ENCODE results near the gene EPS8L2.

The EPS8L2 gene

DNA sequence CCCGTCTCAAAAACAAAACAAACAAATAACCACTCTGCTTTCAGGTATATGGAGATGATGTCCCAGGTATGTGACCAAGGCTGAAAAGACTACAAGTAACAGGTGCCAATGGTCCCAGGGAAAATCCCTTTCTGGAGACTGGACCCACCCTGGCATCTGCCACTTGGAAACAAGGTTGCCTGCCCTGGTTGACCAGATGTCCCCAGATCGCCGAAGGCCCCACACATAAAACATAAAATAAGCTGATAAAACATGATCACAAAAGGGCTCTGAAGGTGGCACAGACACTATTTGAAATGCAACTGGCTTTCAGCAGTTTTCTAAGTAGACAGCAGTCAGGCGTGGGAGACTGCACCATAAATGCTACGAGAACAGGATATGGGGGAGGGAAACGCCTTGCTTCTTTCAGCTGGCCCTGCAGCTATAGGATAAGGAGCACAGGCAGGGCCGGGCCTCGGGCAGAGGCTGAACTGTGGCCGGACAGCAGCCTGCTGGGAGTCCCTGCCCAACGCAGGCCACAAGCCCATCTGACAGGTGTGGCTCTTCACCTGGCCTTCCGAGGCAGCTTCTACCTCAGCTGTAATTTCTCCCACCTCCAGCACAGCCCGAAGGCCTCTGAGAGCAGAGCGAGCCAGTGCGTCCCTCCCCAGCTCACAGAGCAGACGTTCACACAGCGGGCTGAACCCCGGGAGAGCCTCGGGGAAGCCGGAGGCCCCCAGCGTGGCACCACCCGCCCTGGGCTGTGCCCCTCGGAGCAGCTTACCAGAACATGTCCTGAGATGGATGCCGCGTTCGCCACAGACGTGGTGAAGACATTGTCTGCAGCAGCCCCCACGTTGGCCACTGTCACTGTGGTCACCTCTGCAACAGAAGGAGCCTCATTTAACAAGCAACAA is 15.0 kb upstream of the EPS8L2 start:
- DNase-seq: no peak

DNA sequence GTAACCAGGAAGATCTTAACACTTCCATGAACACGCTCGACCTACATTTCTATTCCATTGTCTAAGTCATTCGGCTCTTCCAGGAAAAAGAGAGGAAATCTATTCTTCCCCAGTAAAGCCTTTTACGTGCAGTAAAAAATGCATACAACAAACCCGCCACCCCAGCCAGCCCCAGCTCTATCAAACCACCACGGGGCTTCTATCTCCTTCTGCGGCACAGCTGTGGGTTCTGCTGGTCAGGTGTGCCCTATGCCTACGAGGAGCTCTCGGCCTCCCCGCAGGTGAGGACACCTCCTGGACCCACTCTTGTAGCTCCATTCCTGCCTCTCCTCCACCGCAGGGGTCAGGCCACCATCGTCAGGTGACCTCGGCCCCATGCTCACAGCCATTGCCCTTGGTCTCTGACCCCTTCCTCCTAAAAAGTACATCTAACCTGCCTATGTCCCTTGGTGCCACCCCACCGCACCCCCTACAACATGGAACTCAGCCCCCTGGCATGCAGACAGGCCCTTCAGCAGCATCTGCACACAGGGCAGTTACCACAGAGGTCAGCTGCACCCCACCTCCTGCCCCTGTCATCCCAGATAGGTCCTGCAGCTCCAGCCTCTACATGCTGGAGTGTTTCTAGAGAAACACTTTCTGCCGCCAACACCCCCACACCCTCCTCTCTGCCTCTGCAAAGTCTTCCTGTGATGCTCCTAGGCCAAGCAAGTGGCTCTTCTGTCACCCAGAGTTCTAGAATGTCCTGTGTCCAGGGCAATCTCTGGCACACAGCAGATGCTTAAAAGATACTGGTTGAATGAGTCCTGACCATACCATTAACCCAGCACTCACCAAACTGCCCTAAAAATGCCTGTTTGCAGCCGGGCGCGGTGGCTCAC is 14.1 kb upstream of the EPS8L2 start:
- DNase-seq: no peak

DNA sequence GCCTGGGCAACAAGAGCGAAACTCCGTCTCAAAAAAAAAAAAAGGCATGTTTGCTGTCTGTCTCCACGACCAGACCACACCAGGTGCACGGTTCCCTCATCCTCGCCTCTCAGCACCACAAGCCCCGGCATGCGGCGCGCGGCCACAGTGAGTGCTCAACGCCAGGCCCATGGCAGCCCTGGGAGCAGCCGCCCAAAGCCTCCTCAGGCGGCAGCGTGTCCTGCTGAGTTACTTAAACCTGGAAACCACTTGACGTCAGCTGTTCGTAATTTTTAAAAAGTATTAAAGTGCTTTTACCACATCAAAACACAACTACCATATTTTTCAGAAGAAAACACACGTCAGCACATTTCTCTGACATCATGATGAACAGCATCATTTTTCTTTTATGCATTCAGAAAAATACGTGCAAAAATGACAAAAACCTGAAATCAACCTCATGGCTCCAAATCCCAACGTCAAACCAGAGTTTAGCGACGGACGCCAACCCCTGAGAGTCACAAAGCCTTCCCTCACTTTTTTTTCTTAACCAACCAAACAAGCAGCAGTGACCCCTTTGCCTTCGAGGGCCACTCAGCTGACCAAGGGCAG is 13.1 kb upstream of the EPS8L2 start:
- no peak for DNase-seq

DNA sequence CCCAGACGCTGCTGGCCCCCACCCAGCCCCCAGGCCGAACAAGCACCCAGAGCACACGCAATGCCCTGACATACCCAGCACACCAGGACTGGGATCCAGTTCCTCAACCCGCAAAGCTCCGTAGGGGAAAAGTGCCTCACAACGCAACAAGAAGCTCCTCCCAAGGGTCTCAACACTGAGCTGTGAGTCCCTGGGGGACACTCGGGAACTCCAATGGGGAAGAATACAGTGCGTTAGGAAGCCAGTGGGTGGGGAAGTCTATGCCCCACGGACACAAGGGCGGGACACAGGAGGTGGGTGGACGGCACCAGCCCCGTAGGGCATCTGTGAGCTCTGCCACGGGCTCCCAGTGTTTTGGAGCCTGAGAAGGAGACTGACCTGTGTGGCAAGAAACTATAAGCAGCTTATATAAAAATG is 12.6 kb upstream of the EPS8L2 start:
- peak; percentile 2 to 27 for DNase-seq

DNA sequence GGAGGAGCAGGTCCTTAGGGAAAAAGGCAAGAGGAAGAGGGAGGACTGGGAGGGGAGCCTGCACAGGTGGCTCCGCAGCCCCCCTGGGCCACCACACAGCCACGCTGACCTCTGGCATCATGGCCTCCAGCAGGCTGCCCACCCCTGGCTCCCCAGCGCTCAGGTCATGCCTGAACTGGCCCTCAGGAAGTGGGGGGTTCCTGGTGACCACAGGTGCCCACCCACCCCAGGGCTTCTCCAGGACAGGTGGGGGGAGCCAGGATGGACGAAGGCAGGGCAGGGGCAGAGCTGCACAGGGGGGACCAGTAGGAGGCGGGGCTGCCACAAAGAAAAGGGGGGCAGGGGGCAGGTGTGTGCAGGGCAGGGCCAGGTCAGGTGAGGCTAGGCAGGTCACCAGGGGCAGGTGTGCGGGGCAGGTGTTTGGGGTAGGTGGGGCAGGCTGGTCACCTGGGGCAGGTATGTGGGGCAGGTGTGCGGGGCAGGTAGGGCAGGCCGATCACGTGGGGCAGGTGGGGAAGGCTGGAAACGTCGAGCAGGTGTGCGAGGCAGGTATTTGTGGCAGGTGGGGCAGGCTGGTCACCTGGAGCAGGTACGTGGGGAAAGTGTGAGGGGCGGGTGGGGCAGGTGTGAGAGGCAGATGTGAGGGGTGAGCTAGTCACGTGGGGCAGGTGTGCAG is 12.0 kb upstream of the EPS8L2 start:
- no peak for DNase-seq

DNA sequence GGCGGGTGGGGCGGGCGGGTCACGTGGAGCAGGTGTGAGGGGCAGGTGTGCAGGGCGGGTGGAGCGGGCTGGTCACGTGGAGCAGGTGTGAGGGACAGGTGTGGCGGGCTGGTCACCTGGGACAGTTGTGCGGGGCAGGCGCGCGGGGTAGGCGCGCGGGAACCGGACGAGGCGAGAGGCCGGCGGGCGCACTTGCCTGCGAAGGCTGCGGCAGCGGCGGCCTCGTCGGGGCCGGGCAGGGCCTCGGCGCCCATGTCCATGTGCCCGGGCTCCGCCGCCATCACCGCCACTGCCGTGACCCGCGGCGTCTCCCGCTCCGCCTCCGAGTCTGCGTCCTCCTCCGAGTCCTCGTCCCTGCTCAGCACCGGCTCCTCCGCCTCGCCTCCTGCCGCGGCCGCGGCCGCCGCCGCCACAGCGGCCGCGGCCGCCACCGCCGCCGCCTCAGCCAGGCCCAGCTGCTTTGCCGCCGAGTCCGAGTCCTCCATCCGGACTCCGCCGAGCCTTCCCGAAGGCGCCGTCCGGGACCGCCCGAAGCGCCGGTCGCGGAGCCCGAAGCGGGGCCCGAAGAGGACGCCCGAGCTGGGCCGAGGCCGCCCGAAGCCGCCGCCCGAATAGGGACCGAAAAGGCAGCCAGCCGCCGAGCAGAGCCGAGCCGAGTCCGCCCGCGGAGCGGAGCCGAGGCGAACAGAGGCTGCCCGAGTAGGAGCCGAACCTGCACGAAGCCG is 11.3 kb upstream of the EPS8L2 start, which contains the start of gene DEAF1:
DEAF1 (minus strand) TSS at position 660 of the 725 bp plus-strand sequence; CDS start at position 485, 175 bp downstream.
- DNase-seq: peak; percentile 88 to 96

DNA sequence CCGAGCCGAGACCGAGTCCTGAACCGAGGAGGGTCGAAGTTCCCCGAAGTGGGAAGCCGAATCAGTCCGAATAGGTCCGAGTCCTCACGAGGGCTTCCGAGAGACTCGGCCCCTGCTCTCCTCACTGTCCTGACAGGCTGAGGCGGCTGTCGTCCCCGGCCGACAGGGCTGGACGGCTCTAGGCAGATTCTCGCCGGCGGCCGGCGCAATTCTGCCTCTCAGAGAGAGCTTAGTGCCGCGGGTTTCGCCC is 10.8 kb upstream of the EPS8L2 start:
- no peak for DNase-seq

DNA sequence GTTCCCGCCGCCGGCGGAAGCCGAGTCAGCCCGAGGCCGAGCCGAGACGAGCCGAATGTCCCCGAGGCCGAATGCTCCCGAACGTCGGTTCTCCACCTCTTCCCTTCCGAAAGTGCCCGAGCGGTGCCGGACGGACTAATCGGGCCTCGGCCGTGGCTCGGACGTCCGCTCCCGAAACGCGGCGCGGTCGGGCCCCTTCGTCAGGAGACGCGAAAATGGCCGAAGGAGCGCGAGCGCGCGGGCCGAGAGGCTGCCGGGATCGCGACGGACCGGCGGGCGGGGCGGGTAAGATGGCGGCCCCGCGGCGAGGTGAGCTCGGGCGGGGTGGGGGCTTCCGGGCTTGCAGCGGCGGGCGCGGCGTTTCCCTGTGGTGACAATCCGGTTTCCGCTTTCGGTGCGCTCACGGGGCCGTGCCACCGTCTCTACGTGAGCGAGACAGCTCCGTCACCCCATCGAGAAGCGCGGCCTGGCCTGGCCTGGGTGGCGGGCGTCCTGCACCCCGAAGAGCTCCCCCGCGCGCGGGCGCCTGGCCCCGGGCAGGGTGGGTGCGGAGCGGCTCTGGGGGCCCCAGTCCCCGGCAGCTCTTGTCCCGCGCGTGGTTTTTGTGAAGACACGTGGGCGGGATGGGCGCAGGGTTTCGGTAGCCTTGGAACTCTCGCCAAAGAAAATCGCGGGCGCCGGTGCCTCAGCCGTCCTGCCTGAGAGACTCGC is 10.3 kb upstream of the EPS8L2 start, which contains the start of gene TMEM80:
TMEM80 (plus strand) TSS at position 279 of the 711 bp plus-strand sequence; CDS start at position 291, 12 bp downstream.
- peak; percentile 95 to 96 for DNase-seq

DNA sequence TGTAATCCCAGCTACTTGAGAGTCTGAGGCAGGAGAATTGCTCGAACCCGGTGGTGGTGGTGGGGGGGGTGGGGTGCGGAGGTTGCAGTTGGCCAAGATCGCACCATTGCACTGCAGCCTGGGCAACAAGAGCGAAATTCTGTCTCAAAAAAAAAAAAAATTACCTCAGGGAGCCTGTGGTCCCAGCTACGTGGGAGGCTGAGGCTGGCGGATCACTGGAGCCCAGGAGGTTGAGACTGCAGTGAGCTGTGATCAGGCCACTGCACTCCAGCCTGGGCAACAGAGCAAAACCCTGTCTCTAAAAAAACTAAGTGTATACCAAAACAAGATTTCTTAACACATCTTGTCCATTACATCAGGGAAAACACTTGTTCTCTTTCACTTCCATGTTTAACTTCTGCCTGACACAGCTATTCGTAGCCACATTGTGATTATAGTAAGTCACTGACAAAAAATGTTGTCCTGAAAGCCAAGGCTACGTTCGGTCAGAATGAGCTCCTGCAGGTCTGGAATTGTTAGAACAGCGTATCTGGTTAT is 9.0 kb upstream of the EPS8L2 start:
- DNase-seq: no peak

DNA sequence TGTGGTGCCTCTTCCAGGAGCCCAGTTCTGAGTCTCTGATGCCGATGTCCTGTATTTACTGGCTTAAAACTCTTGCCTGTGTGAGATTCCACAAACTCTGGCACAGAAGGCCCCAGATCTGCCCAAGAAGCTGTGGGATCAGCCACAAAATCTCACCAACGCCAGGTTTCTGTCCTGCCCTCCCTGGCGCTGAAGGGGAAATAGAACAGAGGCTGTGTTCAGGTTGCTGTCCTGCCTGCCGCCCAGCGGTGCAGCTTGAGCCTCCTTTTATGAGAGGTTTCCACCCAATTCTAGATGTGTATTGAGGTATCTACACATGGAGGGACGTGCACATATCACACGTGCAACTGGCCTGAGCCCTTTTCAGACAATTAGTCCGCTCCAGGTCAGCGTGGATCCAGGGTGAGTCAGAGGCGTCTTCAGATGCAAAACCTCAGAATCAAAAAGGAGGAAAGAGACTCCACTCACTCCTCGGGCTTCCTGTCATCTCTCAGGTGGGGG is 8.2 kb upstream of the EPS8L2 start:
- DNase-seq: no peak

DNA sequence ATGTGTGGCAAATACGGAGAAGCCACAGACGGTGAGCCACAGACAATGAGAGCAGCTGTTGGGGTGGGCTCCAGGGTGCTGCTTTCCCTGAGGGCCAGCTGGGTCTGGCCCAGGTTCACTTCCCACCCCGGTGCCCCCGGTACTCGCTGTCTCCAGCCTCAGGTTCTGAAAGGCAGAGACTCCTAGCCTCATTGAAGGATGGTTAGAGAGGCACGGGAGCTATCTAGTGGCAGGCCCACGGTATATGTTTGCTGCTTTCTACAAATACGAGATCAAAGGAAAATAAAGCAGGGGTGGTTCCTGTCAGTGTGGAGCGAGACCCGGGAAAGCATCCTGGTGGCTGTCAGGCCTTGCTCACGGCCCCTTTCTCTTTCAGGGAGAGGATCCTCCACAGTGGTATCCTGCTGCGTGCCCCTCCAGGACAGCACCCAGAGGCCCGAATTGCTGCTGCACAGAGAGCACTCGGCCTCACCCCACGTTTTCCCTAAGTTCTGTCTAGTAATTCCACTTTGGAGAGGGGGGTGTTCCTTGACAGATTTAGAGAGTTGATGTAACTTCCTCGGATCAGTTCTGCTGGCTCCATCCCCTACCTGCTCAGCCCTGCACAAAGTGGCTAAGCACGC is 7.4 kb upstream of the EPS8L2 start:
- DNase-seq: no peak

DNA sequence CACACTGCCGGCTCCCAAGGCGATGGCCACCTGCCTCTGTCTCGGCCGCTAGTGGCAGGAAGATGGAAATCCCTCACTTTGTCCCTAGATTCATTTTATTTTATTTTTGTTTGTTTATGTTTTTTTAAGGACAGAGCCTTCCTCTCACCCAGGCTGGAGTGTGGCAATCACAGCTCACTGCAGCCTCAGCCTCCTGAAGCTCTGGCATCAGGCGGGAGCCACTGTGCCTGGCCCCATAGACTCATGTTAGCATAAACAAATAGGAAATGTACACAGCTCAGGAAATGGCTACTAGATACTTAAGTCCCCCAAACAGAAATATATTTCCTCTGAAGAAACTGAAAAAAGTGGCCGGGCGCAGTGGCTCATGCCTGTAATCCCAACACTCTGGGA is 6.9 kb upstream of the EPS8L2 start:
- no peak for DNase-seq

DNA sequence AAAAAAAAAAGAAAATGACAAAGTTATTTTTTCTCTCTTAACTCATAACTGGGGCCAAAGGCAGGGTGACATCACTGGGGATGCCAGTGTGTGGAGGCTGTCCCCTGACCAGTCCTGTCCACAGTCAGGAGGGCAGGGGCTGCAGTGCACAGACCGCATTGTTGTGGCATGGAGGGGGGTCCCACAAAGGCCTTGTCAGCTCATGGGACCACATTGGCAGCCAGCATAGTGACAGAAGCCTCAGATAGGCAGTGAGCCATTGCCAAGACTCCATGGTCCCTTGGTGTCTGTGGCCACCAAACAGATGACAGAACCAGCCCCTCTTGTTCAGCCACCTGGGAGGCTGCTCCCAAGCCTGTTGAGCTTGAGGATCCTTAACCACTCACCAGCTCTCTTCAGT is 6.3 kb upstream of the EPS8L2 start:
- DNase-seq: no peak

DNA sequence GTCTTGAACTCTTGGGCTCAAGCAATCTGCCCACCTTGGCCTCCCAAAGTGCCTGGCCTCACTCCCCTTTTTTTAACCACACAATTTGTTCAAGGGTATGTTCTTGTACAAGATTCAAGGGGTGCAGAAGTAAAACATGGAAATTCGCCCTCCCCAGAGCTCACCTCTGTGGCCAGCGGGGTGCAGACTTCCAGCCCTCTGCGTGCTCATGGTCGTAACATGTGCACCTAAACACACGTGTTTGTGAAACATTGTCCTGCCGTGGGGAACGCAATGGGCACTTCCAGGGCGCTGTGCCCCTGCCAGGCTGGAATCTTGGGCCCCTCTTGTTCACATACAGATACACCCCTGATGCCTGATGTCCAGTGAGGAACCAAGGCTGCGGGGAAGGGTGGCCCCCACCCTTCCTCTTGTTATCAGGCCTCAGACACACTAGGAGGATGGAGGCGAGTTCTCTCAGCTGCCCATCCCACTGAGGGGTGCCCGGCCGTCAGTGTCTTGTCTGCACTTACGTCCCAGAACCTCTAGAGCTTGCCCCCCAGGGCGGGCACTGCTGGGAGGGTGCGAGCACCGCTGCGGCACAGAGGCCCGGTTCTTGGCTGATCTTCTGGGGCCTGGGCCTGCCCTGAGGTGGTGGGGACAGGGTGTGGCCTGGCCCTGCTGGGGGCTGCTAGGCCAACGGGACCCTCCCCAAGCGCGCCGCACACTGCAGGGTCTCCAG is 4.1 kb upstream of the EPS8L2 start:
- DNase-seq: no peak

DNA sequence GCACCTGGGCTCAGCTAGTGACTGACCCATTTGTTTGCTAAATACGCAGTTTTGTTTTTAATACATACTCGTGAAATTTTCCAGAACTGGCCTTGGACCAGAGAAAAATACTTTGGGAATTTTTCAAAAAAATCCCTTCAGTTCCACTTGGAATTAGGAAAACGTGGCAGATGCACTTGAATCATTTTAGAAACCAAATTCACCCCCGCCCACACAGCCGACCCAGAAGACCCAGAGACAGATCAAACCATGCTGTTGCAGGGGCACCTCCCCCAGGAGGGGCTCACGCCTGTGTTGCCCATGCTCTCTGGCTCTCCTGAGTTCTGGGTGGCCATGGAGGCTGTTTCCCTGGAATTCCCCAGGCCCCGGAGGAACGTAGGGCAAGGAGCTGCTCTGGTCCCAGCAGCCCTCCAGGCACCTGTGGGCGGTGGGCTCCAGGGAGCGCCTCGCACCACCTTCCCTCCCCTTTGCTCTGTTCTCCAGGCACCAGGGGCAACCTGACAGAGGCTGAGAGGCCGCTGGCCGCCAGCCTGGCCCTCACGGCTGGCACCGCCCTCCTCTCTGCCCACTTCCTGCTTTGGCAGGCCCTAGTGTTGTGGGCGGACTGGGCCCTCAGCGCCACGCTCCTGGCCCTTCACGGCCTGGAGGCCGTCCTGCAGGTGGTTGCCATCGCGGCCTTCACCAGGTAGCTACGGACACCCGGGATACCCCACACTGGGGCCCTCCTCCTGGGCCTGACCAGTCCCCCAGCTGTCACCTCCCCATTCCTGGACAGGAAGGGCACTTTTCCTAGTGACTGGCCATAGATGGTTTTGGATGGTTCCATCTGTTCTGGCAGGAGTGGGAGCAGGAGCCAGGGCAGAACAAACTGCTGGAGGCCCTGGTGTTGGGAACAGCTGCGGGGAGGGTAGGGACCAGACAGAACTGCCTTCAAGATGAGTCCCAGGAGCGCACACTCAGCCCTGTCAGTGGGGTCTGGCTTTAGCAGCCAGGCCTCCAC is 3.3 kb upstream of the EPS8L2 start:
- no peak for DNase-seq

DNA sequence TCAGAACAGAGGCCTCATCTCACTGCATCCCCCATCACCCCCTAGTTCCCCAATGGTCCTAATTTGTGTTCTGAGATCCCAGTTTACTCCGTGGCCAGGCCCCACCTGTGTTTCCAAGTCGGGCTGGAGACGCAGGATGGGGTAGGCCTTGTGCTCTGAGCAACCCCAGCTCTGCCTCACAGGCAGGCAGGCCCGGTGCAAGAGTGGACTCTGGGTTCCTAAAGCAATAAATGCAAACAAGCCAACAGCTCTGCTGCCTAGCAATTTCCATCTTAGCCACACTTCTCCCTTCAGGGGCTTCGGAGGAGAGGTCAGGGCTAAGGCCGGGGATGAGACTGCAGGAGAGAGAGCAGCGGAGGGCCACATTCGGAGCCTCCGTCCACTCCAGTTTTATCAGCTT is 2.5 kb upstream of the EPS8L2 start:
- DNase-seq: no peak

DNA sequence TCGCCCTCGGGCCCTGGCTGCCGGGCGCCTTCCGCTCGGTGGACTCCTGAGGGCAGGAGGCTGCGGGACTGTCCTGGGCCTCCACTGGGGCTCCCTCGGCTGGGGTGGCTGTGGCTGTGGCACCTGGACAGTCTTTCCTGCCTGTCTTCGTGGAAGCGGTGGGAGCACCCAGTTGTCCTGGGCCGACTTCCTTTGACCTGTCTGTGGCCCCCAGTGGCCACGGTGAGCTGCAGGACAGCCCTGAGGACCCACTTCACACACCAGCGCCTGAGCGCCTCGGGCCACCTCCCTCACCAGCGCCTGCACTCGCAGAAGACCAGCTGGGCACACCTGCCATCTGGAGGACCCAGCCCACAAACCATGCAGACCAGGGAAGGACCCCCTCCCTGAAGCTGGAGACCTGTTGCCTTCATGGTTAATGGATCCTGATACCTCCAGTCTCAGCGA is 1.8 kb upstream of the EPS8L2 start:
- no peak for DNase-seq
